ENCODE results near the gene CARMIL3. TPM values are rescaled to one million over a fixed set of nuclear protein-coding genes. Genes with fewer than 3 reads are reported as not detected.
"Not testable (repeated sequence)": the region's sequence is repeated elsewhere in the genome, so short reads cannot be mapped to it uniquely, and the experiment has no call there.

Gene CARMIL3
- polyA plus RNA-seq, 1 donor from 2014 or later: 43.6 TPM

DNA sequence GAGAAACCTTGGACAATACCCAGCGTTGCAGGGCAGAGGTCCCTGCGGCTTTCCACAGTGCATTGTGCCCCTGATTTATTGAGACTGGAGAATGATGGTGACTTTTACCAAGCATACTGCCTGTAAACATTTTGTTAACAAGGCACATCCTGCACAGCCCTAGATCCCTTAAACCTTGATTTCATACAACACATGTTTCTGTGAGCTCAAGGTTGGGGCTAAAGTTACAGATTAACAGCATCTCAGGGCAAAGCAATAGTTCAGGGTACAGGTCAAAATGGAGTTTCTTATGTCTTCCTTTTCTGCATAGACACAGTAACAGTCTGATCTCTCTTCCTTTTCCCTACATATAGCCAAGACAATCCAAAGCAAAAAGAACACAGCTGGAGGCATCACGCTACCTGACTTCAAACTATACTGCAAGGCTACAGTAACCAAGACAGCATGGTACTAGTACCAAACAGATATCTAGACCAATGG lies 26.8 kb upstream of the CARMIL3 start:
- not testable (repeated sequence) for H3K79me2 ChIP-seq (replicated peaks; ENCODE audit: insufficient read depth, low read length); H3K9me3 ChIP-seq (ENCODE audit: low read length); H3K36me3 ChIP-seq (ENCODE audit: insufficient read depth, low read length); H3K9ac ChIP-seq (ENCODE audit: low read length); H3K4me3 ChIP-seq (ENCODE audit: low read length); H3K9me2 ChIP-seq (ENCODE audit: insufficient read depth, low read length); H2AFZ ChIP-seq (ENCODE audit: low read depth, low read length); H3K4me2 ChIP-seq (ENCODE audit: low read length); H3K27me3 ChIP-seq (ENCODE audit: insufficient read depth, low read depth, low read length); H4K20me1 ChIP-seq (ENCODE audit: insufficient read depth); H3K27ac ChIP-seq (ENCODE audit: low read length); H3F3A ChIP-seq (ENCODE audit: insufficient read depth, low read length, poor library complexity, severe bottlenecking)

DNA sequence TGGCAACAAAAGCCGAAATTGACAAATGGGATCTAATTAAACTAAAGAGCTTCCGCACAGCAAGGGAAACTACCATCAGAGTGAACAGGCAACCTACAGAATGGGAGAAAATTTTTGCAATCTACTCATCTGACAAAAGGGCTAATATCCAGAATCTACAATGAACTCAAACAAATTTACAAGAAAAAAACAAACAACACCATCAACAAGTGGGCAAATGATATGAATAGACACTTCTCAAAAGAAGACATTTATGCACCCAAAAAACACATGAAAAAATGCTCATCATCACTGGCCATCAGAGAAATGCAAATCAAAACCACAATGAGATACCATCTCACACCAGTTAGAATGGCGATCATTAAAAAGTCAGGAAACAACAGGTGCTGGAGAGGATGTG lies 22.1 kb upstream of the CARMIL3 start:
- H3K4me3 ChIP-seq (ENCODE audit: low read length); H3F3A ChIP-seq (ENCODE audit: insufficient read depth, low read length, poor library complexity, severe bottlenecking); H3K27ac ChIP-seq (ENCODE audit: low read length); H3K9ac ChIP-seq (ENCODE audit: low read length); H3K36me3 ChIP-seq (ENCODE audit: insufficient read depth, low read length); H3K79me2 ChIP-seq (replicated peaks; ENCODE audit: insufficient read depth, low read length); H3K27me3 ChIP-seq (ENCODE audit: insufficient read depth, low read depth, low read length); H3K9me3 ChIP-seq (ENCODE audit: low read length); H4K20me1 ChIP-seq (ENCODE audit: insufficient read depth); H3K4me2 ChIP-seq (ENCODE audit: low read length); H3K9me2 ChIP-seq (ENCODE audit: insufficient read depth, low read length); H2AFZ ChIP-seq (ENCODE audit: low read depth, low read length): not testable (repeated sequence)

DNA sequence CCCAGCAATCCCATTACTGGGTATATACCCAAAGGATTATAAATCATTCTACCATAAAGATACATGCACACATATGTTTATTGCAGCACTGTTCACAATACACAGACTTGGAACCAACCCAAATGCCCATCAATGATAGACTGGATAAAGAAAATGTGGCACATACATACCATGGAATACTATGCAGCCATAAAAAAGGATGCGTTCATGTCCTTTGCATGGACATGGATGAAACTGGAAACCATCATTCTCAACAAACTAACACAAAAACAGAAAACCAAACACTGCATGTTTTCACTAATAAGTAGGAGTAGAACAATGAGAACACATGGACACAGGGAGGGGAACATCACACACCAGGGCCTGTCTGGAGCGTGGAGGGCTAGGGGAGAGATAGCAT lies 20.5 kb upstream of the CARMIL3 start:
- H3K4me2 ChIP-seq (ENCODE audit: low read length); H3K27ac ChIP-seq (ENCODE audit: low read length); H4K20me1 ChIP-seq (ENCODE audit: insufficient read depth); H3K4me3 ChIP-seq (ENCODE audit: low read length); H3F3A ChIP-seq (ENCODE audit: insufficient read depth, low read length, poor library complexity, severe bottlenecking); H3K27me3 ChIP-seq (ENCODE audit: insufficient read depth, low read depth, low read length); H3K9me2 ChIP-seq (ENCODE audit: insufficient read depth, low read length); H3K79me2 ChIP-seq (replicated peaks; ENCODE audit: insufficient read depth, low read length); H3K9me3 ChIP-seq (ENCODE audit: low read length); H2AFZ ChIP-seq (ENCODE audit: low read depth, low read length); H3K9ac ChIP-seq (ENCODE audit: low read length); H3K36me3 ChIP-seq (ENCODE audit: insufficient read depth, low read length): not testable (repeated sequence)

DNA sequence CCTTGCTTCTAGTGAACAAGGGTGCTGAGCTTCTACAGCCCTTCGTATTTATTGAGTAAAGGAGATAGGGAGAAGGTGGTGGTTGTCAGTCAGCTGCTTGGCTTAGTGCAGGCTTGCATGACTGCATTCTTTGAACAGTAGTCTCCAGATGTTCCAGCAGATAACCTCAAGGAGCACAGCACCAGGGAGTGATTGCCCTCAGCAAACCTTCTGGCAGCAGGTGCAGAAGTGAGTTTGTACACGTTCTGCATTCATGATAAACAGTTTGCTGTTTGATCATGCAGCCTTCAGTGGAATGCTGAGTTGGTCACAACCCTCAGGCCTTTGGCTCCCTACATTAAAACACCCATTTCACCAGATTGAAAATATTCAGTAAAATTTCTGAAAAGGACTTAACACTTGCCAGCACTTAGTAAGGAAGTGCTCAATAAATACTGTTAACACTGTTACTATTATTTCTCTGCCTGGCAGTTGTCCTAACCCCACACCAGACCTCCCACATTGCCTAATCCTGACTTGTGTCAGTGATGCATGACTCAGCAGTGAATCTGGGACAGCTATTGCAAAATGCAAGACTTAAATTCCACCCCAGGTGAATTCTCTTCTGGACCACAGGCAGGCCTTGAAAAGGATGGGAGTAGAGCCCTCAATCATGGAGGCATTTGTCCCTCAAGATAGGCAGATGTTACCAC lies 18.9 kb upstream of the CARMIL3 start:
- Histone ChIP-seq H3K36me3 (ENCODE audit: insufficient read depth, low read length) (no peaks in the 10 kb centered on the region), H3F3A (ENCODE audit: insufficient read depth, low read length, poor library complexity, severe bottlenecking) (no peaks in the 10 kb centered on the region), H4K20me1 (ENCODE audit: insufficient read depth) (no peaks in the 10 kb centered on the region), H3K9me2 (ENCODE audit: insufficient read depth, low read length) (no peaks in the 10 kb centered on the region), H3K79me2 (replicated peaks; ENCODE audit: insufficient read depth, low read length) (no peaks in the 10 kb centered on the region), H2AFZ (ENCODE audit: low read depth, low read length) (no peak overlapping the region), H3K4me3 (ENCODE audit: low read length) (no peak overlapping the region), H3K9ac (ENCODE audit: low read length) (no peak overlapping the region), H3K27me3 (ENCODE audit: insufficient read depth, low read depth, low read length) (no peaks in the 10 kb centered on the region), H3K9me3 (ENCODE audit: low read length) (no peaks in the 10 kb centered on the region), H3K27ac (ENCODE audit: low read length) (no peak overlapping the region), H3K4me2 (ENCODE audit: low read length) (no peak overlapping the region)
- TF ChIP-seq EZH2 (IDR thresholded peaks at IDR 0.05; ENCODE audit: borderline replicate concordance, insufficient read depth, low read length, poor library complexity, severe bottlenecking) (no peak), RAD21 (conservative IDR thresholded peaks at IDR 0.05) (no peak), EP300 (conservative IDR thresholded peaks at IDR 0.05; ENCODE audit: poor library complexity, severe bottlenecking) (no peak), POLR2AphosphoS5 (IDR thresholded peaks at IDR 0.05) (no peak), SMC3 (conservative IDR thresholded peaks at IDR 0.05; ENCODE audit: poor library complexity) (no peak), MXI1 (conservative IDR thresholded peaks at IDR 0.05; ENCODE audit: poor library complexity, severe bottlenecking) (no peak)
- TF ChIP-seq, protein P1, sequence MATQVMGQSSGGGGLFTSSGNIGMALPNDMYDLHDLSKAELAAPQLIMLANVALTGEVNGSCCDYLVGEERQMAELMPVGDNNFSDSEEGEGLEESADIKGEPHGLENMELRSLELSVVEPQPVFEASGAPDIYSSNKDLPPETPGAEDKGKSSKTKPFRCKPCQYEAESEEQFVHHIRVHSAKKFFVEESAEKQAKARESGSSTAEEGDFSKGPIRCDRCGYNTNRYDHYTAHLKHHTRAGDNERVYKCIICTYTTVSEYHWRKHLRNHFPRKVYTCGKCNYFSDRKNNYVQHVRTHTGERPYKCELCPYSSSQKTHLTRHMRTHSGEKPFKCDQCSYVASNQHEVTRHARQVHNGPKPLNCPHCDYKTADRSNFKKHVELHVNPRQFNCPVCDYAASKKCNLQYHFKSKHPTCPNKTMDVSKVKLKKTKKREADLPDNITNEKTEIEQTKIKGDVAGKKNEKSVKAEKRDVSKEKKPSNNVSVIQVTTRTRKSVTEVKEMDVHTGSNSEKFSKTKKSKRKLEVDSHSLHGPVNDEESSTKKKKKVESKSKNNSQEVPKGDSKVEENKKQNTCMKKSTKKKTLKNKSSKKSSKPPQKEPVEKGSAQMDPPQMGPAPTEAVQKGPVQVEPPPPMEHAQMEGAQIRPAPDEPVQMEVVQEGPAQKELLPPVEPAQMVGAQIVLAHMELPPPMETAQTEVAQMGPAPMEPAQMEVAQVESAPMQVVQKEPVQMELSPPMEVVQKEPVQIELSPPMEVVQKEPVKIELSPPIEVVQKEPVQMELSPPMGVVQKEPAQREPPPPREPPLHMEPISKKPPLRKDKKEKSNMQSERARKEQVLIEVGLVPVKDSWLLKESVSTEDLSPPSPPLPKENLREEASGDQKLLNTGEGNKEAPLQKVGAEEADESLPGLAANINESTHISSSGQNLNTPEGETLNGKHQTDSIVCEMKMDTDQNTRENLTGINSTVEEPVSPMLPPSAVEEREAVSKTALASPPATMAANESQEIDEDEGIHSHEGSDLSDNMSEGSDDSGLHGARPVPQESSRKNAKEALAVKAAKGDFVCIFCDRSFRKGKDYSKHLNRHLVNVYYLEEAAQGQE (IDR thresholded peaks at IDR 0.05; ENCODE audit: borderline replicate concordance): no peak
- TF ChIP-seq, protein P2, sequence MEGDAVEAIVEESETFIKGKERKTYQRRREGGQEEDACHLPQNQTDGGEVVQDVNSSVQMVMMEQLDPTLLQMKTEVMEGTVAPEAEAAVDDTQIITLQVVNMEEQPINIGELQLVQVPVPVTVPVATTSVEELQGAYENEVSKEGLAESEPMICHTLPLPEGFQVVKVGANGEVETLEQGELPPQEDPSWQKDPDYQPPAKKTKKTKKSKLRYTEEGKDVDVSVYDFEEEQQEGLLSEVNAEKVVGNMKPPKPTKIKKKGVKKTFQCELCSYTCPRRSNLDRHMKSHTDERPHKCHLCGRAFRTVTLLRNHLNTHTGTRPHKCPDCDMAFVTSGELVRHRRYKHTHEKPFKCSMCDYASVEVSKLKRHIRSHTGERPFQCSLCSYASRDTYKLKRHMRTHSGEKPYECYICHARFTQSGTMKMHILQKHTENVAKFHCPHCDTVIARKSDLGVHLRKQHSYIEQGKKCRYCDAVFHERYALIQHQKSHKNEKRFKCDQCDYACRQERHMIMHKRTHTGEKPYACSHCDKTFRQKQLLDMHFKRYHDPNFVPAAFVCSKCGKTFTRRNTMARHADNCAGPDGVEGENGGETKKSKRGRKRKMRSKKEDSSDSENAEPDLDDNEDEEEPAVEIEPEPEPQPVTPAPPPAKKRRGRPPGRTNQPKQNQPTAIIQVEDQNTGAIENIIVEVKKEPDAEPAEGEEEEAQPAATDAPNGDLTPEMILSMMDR (IDR thresholded peaks at IDR 0.05; ENCODE audit: poor library complexity, severe bottlenecking): no peak

DNA sequence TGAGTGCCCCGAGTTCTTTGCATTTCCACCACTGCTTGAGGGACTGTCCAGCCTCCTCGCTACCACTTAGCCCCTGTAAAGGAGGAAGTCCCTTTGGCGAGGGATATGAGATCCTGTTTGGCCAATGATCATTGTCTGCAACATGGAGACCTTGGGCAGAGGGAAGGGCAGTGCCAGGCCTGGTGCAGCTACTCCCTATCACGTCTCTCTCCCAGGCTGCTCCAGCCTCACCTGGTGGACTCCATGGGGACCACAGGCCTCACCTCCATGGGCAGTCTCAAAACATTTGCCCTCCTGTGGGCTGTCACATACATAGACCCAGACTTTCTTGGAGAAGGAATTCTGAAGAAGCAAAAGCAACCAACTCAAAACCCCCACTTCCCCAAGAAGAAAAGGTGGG lies 16.0 kb upstream of the CARMIL3 start:
- H4K20me1 ChIP-seq (ENCODE audit: insufficient read depth); H3K9me2 ChIP-seq (ENCODE audit: insufficient read depth, low read length); H3K9ac ChIP-seq (ENCODE audit: low read length); H3K27me3 ChIP-seq (ENCODE audit: insufficient read depth, low read depth, low read length); H3F3A ChIP-seq (ENCODE audit: insufficient read depth, low read length, poor library complexity, severe bottlenecking); H3K36me3 ChIP-seq (ENCODE audit: insufficient read depth, low read length); H3K27ac ChIP-seq (ENCODE audit: low read length); H2AFZ ChIP-seq (ENCODE audit: low read depth, low read length); H3K9me3 ChIP-seq (ENCODE audit: low read length); H3K4me2 ChIP-seq (ENCODE audit: low read length); H3K79me2 ChIP-seq (replicated peaks; ENCODE audit: insufficient read depth, low read length): not testable (repeated sequence)
- peak overlapping the region; percentile 63 for H3K4me3 ChIP-seq (ENCODE audit: low read length)

All from neural cell (in vitro differentiated cells).